ENCODE data around the gene DGCR8. TPM values are rescaled to one million over a fixed set of nuclear protein-coding genes. Genes with fewer than 3 reads are reported as not detected.
"Not testable (repeated sequence)": the region's sequence is repeated elsewhere in the genome, so short reads cannot be mapped to it uniquely, and the experiment has no call there.

DGCR8 gene
- total and polyA plus RNA-seq, 2 of the 4 experiments (the other 2 are of a cell fraction) = 16.7 to 25.3 TPM

GRCh38 chr22:20067384-20067682, 12.7 kb upstream of the DGCR8 start:
- H3K9me1 ChIP-seq (ENCODE audit: insufficient read depth, low read length); BruUV-seq (replicated peaks); intact Hi-C loops (cut with micrococcal nuclease); H4K8ac ChIP-seq (ENCODE audit: low read depth in 2 of 2, low read length in 2 of 2); H3K14ac ChIP-seq (replicated peaks; ENCODE audit: low read depth, low read length); H2BK120ac ChIP-seq (ENCODE audit: low read depth, low read length); H4K5ac ChIP-seq (ENCODE audit: low read depth, low read length); H4K91ac ChIP-seq (ENCODE audit: insufficient read depth, low read depth, low read length); H2AK5ac ChIP-seq (ENCODE audit: low read depth, low read length); H3K79me1 ChIP-seq (ENCODE audit: low read depth in 1 of 2, low read length in 2 of 2); H3K4ac ChIP-seq (ENCODE audit: low read depth, low read length); H2AK9ac ChIP-seq (replicated peaks; ENCODE audit: low read depth, low read length, poor library complexity); H2AFZ ChIP-seq (replicated peaks; ENCODE audit: low read length, poor library complexity); H3K27ac ChIP-seq (ENCODE audit: insufficient read depth, low read length); H3K9me3 ChIP-seq (ENCODE audit: control insufficient read depth, insufficient read depth, low read length); dilution Hi-C loops (cut with HindIII; ENCODE audit: low sequenced_read_pairs, unreplicated experiment); in situ Hi-C loops (cut with MboI; ENCODE audit: low sequenced_read_pairs); H2BK5ac ChIP-seq (ENCODE audit: low read depth, low read length, poor library complexity, severe bottlenecking); H3K9ac ChIP-seq (ENCODE audit: low read depth, low read length); POLR2A ChIA-PET (ENCODE audit: unreplicated experiment); H3K23ac ChIP-seq (ENCODE audit: low read depth, low read length); H3K56ac ChIP-seq (ENCODE audit: extremely low read depth, insufficient read depth, low read length); H3K18ac ChIP-seq (ENCODE audit: low read depth, low read length); H4K20me1 ChIP-seq (ENCODE audit: insufficient read depth, low read length); H3K4me1 ChIP-seq (ENCODE audit: control insufficient read depth, insufficient read depth, low read length); H3K27me3 ChIP-seq (ENCODE audit: control insufficient read depth, insufficient read depth, low read length); H2BK15ac ChIP-seq (ENCODE audit: low read depth, low read length); H2BK20ac ChIP-seq (ENCODE audit: low read depth, low read length); ATAC-seq (ENCODE audit: low read depth); H3K4me2 ChIP-seq (ENCODE audit: low read depth, low read length); H3K4me3 ChIP-seq (ENCODE audit: insufficient read depth, low read depth, low read length); DNase-seq: not testable (repeated sequence)
- H3K36me3 ChIP-seq (ENCODE audit: control insufficient read depth, insufficient read depth, low read length) = peaks cover 19% of the 10 kb centered on the region
- WGBS, 2 experiments (ENCODE audit: extremely low coverage in 2 of 2, insufficient read length in 1 of 2) = no CpG with 5 or more reads among the region's 3 CpGs
- CTCF ChIA-PET = interaction anchor here (0.6 kb wide), 1 partner anchor 45 kb away, joined by 3 read pairs; no protein-coding TSS in a partner anchor
